HepG2 (cell line): Measurements from ENCODE around the gene FRMD3. TPM values are rescaled to one million over a fixed set of nuclear protein-coding genes. Genes with fewer than 3 reads are reported as not detected.

Experiments
- E2F1 ChIP-seq: sonication (generic); formaldehyde crosslinking; IDR thresholded peaks from 2 replicates; pipeline ENCODE4 v1.5.0; 2020; ENCODE audit warnings: missing genetic modification reagents
- HNF1B ChIP-seq: sonication (generic); formaldehyde crosslinking; IDR thresholded peaks from 2 replicates; pipeline ENCODE4 v1.5.1; 2020; ENCODE audit warnings: mild to moderate bottlenecking, moderate library complexity, missing genetic modification reagents
- HOXA3 ChIP-seq: sonication (generic); formaldehyde crosslinking; IDR thresholded peaks from 2 replicates; pipeline ENCODE4 v1.5.0; 2020; ENCODE audit warnings: missing genetic modification reagents
- KLF15 ChIP-seq: sonication (generic); formaldehyde crosslinking; IDR thresholded peaks from 2 replicates; pipeline ENCODE4 v1.8.1; 2023; ENCODE audit warnings: borderline replicate concordance, mild to moderate bottlenecking, inconsistent platforms, missing genetic modification reagents, mixed read lengths
- PAXIP1 ChIP-seq: sonication (generic); formaldehyde crosslinking; conservative IDR thresholded peaks from 2 replicates; pipeline ENCODE4 v1.4.0; 2020; ENCODE audit warnings: mild to moderate bottlenecking, missing genetic modification reagents, moderate library complexity
- PCBP2 ChIP-seq: fragments of 200-400 bp; formaldehyde crosslinking; optimal IDR thresholded peaks from 2 replicates; pipeline ENCODE3; 2018; ENCODE audit warnings: low read length, low read depth; ENCODE audit not compliant: poor library complexity, severe bottlenecking
- TBL1XR1 ChIP-seq: fragments of 150-350 bp; IDR thresholded peaks from 2 replicates; pipeline ENCODE4 v1.6.1; 2014; ENCODE audit warnings: borderline replicate concordance, low read length; ENCODE audit not compliant: partially characterized antibody
- THYN1 ChIP-seq: sonication (generic); formaldehyde crosslinking; IDR thresholded peaks from 2 replicates; pipeline ENCODE4 v1.8.1; 2023; ENCODE audit warnings: low read depth, mild to moderate bottlenecking, moderate library complexity, missing genetic modification reagents, borderline replicate concordance
- ZBTB38 ChIP-seq: sonication (generic); formaldehyde crosslinking; IDR thresholded peaks from 2 replicates; pipeline ENCODE4 v1.5.1; 2020; ENCODE audit warnings: mild to moderate bottlenecking, missing genetic modification reagents
- ZC3H13 ChIP-seq: sonication (generic); formaldehyde crosslinking; IDR thresholded peaks from 2 replicates; pipeline ENCODE4 v1.8.1; 2023; ENCODE audit warnings: mild to moderate bottlenecking, missing genetic modification reagents, moderate library complexity
- ZFP90 ChIP-seq: sonication (generic); formaldehyde crosslinking; IDR thresholded peaks from 2 replicates; pipeline ENCODE4 v1.8.0; 2022; ENCODE audit warnings: missing genetic modification reagents, mild to moderate bottlenecking, inconsistent platforms, borderline replicate concordance
- ZMAT3 ChIP-seq: sonication (generic); formaldehyde crosslinking; conservative IDR thresholded peaks from 2 replicates; pipeline ENCODE4 v1.7.0; 2021; ENCODE audit warnings: missing genetic modification reagents
- ZNF333 ChIP-seq: sonication (generic); formaldehyde crosslinking; IDR thresholded peaks from 2 replicates; pipeline ENCODE4 v1.4.0; 2020; ENCODE audit warnings: mild to moderate bottlenecking, missing genetic modification reagents, borderline replicate concordance
- ZNF431 ChIP-seq: sonication (generic); formaldehyde crosslinking; IDR thresholded peaks from 2 replicates; pipeline ENCODE4 v1.9.0; 2022; ENCODE audit warnings: missing genetic modification reagents, low read depth, mild to moderate bottlenecking, borderline replicate concordance
- ZNF780A ChIP-seq: sonication (generic); formaldehyde crosslinking; IDR thresholded peaks from 2 replicates; pipeline ENCODE4 v1.8.0; 2022; ENCODE audit warnings: mild to moderate bottlenecking, missing genetic modification reagents, moderate library complexity
- polyA plus RNA-seq, 8 experiments: library from polyadenylated mRNA; depleted of rRNA in 3 of 8; stranded (reverse) in 7 of 8; unstranded in 1 of 8; fragments of >200 nt; fragmentation: Illumina TruSeq in 4 of 8; extraction: Trizol in 4 of 8; gene quantifications; 2 replicates each; pipeline versions ENCODE4 v1.2.1 to v1.2.3, GENCODE V29; 2011 to 2016; ENCODE audit warnings: low read depth in 4 of 8, missing spikeins in 1 of 8, mixed read lengths in 1 of 8; ENCODE audit not compliant: insufficient read depth in 1 of 8
- total RNA-seq, 5 experiments: library from RNA; depleted of rRNA; stranded (reverse); fragments of >200 nt; fragmentation: Illumina TruSeq; extraction: Trizol; gene quantifications; 2 replicates each; pipeline ENCODE4 v1.2.3, GENCODE V29; 2016; ENCODE audit warnings: low read depth in 1 of 5
- TF ChIP-seq, protein P1 (sequence below): sonication (generic); formaldehyde crosslinking; IDR thresholded peaks from 2 replicates; pipeline ENCODE4 v1.4.0; 2020; ENCODE audit warnings: missing genetic modification reagents
- TF ChIP-seq, protein P2 (sequence below): sonication (generic); formaldehyde crosslinking; IDR thresholded peaks from 2 replicates; pipeline ENCODE4 v1.4.0; 2020; ENCODE audit warnings: mild to moderate bottlenecking, missing genetic modification reagents, borderline replicate concordance

Gene FRMD3
- total and polyA plus RNA-seq, 2 of the 13 experiments (the other 11 are each of a cell fraction or from before 2014, with no cell fraction given): 3.2 to 7.7 TPM

DNA sequence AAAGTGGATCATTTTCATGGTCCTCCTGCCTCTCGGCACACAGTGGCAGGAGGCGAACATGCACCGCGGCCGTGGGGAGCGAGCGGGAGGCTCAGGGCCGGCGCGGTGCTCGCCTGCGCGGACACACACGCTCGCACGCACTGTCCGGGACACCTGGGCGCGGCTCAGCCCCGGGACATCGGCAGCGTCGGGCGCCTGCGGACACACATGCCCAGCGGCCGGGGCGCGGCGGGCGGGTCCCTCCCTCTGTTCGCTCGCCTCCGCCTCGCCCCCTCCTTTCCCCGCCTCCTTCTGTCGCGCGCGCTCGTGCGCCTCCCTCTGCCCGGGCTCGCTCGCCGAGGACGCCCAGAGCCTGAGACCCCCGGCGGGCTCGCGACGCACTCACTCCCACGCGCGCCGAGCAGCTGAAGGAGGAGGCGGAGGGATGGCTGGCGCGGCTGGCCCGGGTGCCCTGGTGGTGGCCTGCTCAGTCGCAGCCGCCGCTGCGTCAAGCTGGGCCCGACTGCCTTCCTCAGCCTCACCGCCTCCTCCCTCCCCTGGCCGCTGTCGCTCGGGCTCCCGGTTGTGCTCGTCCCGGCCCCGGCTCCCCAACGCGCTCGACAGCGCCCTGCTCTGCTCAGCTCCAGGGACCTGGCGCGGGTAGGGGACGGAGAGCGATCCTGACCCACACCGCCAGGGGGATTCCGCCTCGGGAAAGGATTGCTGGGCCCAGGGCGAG is at the start of gene FRMD3 (continued):
- peak; percentile 61 for TF ChIP-seq HNF1B (CRISPR knock-in tag)
- TF ChIP-seq ZMAT3: peak; percentile 82; the same call in 1 of the 2 replicates
- TF ChIP-seq, protein P1, sequence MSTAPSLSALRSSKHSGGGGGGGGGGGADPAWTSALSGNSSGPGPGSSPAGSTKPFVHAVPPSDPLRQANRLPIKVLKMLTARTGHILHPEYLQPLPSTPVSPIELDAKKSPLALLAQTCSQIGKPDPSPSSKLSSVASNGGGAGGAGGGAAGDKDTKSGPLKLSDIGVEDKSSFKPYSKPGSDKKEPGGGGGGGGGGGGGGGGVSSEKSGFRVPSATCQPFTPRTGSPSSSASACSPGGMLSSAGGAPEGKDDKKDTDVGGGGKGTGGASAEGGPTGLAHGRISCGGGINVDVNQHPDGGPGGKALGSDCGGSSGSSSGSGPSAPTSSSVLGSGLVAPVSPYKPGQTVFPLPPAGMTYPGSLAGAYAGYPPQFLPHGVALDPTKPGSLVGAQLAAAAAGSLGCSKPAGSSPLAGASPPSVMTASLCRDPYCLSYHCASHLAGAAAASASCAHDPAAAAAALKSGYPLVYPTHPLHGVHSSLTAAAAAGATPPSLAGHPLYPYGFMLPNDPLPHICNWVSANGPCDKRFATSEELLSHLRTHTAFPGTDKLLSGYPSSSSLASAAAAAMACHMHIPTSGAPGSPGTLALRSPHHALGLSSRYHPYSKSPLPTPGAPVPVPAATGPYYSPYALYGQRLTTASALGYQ (CRISPR knock-in tag): 0 out of 2 replicates have a peak, but pooled peaks have one; percentile 50
- TF ChIP-seq E2F1 (CRISPR knock-in tag): no peak
- peak; percentile 76 for TF ChIP-seq ZNF431 (CRISPR knock-in tag)
- TF ChIP-seq ZBTB38: peak; percentile 83
- TF ChIP-seq ZNF780A (CRISPR knock-in tag): peak; percentile 84; the same call in 1 of the 2 replicates
- peak; percentile 73 for TF ChIP-seq HOXA3 (CRISPR knock-in tag)
- TF ChIP-seq ZC3H13 (CRISPR knock-in tag): 0 out of 2 replicates have a peak, but pooled peaks have one; percentile 75
- TF ChIP-seq PAXIP1 (CRISPR knock-in tag): peak; percentile 55
- TF ChIP-seq KLF15 (CRISPR knock-in tag): no peak
- no peak for TF ChIP-seq THYN1 (CRISPR knock-in tag)
- TF ChIP-seq ZFP90 (CRISPR knock-in tag): peak; percentile 56; the same call in 1 of the 2 replicates
- no peak for TF ChIP-seq TBL1XR1
- TF ChIP-seq PCBP2: no peak
- TF ChIP-seq, protein P2, sequence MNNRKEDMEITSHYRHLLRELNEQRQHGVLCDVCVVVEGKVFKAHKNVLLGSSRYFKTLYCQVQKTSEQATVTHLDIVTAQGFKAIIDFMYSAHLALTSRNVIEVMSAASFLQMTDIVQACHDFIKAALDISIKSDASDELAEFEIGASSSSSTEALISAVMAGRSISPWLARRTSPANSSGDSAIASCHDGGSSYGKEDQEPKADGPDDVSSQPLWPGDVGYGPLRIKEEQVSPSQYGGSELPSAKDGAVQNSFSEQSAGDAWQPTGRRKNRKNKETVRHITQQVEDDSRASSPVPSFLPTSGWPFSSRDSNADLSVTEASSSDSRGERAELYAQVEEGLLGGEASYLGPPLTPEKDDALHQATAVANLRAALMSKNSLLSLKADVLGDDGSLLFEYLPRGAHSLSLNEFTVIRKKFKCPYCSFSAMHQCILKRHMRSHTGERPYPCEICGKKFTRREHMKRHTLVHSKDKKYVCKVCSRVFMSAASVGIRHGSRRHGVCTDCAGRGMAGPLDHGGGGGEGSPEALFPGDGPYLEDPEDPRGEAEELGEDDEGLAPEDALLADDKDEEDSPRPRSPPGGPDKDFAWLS: no peak
- TF ChIP-seq ZNF333: peak; percentile 94; the same call in 1 of the 2 replicates
